GM19463 (cell line): Measurements from ENCODE around the gene PDCD6IP.
"Not testable (repeated sequence)": the region's sequence is repeated elsewhere in the genome, so short reads cannot be mapped to it uniquely, and the experiment has no call there.

ENCODE experiments used
- ATAC-seq: cut with Tn5 transposase; IDR thresholded peaks from one replicate; pipeline ENCODE4 v1.9.1; 2021; ENCODE audit warnings: mild to moderate bottlenecking, moderate library complexity; ENCODE audit not compliant: unreplicated experiment

Gene PDCD6IP, protein sequence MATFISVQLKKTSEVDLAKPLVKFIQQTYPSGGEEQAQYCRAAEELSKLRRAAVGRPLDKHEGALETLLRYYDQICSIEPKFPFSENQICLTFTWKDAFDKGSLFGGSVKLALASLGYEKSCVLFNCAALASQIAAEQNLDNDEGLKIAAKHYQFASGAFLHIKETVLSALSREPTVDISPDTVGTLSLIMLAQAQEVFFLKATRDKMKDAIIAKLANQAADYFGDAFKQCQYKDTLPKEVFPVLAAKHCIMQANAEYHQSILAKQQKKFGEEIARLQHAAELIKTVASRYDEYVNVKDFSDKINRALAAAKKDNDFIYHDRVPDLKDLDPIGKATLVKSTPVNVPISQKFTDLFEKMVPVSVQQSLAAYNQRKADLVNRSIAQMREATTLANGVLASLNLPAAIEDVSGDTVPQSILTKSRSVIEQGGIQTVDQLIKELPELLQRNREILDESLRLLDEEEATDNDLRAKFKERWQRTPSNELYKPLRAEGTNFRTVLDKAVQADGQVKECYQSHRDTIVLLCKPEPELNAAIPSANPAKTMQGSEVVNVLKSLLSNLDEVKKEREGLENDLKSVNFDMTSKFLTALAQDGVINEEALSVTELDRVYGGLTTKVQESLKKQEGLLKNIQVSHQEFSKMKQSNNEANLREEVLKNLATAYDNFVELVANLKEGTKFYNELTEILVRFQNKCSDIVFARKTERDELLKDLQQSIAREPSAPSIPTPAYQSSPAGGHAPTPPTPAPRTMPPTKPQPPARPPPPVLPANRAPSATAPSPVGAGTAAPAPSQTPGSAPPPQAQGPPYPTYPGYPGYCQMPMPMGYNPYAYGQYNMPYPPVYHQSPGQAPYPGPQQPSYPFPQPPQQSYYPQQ

DNA sequence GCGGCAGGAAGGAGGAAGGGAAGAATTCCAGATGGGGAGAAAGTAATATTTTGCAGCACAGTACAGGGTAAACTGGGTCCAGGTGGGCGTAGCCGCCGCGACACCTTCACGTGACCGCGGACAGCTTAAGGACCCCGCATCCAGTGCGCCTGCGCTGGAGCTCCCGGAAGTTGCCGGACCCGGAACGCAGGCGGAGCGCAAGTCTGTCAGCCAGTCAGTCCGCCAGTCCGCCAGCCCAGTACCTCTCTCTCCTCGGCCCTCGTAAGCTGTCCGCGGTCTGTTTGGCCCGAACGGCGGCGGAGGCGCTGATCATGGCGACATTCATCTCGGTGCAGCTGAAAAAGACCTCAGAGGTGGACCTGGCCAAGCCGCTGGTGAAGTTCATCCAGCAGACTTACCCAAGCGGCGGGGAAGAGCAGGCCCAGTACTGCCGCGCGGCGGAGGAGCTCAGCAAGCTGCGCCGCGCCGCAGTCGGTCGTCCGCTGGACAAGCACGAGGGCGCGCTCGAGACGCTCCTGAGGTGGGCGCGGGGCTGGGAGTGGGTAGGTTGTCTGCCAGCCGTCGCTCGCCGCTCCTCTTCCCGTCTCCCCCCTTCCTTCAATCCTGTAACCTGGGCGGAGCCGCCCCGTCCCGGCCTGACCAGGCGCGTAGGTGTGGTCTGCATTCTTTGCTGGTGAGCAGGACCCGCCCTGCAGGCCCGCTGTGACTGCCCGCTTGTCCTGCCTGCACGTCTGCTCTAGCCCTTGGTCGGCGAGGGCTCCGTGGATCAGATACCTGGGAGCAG lies at the start of gene PDCD6IP:
TSS of gene PDCD6IP (plus strand) at position 213 of the 784 bp plus-strand sequence. CDS start at position 312, 99 bp downstream.
- peak; percentile 80 for ATAC-seq

DNA sequence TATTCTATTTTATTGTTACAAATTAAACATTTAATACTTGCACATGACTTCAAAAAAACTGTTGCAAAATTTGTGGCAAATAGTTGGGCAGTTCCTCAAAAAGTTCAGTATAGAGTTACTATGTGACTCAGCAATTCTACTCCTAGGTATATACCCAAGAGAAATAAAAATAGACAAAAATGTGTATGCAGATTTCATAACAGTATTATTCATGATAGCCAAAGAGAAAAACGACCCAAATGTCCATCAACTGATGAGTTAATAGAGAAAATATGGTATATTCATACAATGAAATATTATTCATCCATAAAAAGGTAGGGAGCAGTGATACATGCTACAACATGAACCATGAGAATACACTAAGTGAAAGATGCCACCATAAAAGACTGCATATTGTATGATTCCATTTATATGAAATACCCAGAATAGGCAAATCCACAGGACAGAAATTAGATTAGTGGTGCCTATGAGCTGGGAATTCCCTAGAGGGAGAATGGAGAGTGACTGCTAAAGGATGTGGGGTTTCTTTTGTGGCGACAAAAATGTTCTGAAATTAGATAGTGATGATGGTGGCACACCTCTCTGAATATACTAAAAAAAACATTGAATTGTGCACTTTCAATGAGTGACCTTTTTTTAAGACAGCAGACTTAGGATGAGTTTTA lies 48.8 kb upstream of the PDCD6IP start:
- ATAC-seq: no peak

DNA sequence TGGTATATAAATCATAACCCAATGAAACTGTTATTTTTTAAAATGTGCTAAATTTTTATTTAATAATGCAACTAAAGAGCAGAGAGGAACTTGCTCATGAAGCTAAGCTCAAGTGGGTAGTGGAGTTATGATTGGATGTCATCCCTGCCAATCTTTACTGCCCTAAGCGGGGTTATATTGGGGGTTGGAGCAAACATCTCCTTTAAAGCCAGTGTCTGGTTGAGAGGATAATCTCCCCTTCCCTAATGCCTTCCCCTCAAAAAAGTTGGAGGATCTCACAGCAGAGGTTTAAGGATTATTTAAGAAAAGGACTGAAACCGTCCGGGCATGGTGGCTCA lies 48.2 kb upstream of the PDCD6IP start:
- no peak for ATAC-seq

DNA sequence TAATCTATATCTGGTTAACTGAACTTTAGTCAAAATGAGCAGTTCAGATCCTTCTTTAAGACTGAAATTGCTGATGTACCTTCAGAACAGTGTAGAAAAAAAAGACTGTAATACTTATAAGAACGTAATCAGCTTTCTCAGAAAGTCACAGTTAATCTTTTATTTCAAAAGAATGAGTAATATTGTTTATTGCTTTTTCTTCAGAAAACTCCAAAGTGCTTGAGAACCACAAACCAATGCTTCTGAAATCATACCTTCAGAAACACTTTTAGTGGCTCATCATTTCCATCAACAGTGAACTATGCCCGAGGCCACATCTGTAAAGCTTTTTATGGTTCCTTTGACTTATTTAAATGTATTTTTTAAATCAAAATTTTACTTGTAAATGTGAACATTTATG lies 47.1 kb upstream of the PDCD6IP start:
- ATAC-seq: no peak

DNA sequence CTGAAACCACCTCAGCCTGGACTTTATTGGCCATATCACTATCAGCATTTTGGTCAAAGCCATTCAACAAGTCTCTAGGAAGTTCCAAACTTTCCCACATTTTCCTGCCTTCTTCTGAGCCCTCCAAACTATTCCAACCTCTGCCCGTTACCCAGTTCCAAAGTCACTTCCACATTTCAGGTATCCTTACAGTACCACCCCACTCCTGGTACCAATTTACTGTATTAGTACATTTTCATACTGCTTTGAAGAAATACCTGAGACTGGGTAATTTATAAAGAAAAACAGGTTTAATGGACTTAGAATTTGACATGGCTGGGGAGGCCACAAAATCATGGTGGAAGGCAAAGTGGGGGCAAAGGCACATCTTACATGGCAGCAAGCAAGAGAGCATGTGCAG lies 44.0 kb upstream of the PDCD6IP start:
- ATAC-seq: not testable (repeated sequence)

DNA sequence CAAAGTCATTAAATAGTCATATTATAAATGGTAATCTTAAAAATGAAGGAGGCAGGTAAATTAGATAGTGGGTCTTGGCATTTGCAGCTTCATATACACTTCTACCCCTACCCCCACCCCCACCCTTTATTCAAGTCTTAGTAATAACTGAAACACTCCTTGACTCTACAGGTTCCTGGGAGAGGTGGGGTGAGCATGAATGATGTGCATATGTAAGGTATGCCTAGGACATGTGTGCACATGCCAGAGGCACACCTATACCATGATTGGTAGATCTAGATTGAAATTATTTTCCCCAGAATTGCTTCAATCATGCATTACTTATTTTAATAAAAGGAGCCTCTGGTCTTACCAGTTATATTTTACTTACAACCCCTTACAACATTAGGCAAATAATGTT lies 40.1 kb upstream of the PDCD6IP start:
- no peak for ATAC-seq

DNA sequence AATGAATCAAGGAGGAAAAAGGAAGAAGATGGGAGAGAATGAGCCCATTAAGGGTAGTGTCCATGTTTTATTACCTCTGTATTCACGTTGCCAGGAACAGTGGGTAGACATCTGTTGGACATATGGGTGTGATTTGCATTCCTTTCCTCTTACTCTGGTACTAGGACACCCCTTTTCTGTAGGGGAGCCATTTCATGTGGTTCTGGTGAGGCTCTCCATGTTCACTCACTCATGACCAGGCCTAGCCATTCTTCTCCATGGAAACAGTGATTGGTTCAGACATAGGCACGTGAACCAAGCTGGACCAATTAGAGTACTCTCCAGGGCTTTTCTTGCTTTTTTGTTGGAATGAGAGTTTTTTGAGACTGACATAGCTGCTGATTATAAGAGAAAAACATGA lies 39.6 kb upstream of the PDCD6IP start:
- ATAC-seq: no peak

DNA sequence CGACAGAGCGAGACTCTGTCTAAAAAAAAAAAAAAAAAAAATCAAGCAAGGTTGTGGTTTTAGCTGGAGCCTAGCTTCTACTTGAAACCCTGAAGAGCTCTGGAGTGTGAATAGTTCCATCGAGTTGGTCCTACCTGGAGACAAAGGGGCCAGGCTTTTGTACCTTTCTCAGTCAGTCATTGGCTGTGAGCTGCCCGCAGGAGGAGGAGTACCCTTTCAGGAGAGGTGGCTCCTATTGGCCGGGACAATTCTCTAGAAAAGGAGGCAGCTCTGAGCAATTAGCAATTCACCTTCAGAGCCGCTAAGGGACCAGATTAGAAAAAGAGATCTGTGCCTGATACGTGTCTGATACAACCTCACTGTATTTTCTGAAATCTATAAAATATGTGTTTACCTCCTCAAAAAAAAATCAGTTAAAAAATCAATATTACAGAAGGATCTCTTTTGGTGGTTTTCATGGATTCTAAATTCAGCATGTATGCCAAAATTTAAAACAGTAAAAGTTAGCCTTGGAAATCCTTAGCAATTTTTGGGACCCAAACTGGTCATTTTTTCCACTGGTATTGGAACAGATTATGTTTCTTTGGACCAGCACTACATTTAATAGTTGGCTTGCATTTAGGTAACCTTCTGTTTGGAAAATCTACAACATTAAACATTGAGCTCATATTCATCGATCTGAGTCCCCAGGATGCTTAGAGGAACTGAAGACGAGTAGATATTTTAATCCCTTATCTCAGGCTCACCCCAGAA lies 29.7 kb upstream of the PDCD6IP start:
- no peak for ATAC-seq

DNA sequence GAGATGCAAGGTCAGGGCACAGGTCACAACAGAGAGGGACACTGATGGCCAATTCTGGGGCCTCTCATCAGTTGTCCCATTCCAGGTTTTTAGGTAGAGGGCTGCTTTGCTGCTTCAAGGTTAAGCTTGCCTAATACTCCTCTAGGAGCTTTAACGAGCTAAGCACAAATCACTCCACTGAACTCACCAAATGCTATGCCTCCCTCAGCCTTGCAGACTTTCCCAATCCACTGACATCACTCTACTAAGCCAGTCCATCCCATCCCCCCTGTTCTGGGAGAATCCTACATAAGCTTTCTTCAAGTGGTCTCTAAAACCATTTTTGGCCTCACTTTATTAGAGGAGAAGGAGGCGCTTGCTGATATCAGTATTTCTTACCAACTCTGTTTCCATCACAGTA lies 24.8 kb upstream of the PDCD6IP start:
- no peak for ATAC-seq

DNA sequence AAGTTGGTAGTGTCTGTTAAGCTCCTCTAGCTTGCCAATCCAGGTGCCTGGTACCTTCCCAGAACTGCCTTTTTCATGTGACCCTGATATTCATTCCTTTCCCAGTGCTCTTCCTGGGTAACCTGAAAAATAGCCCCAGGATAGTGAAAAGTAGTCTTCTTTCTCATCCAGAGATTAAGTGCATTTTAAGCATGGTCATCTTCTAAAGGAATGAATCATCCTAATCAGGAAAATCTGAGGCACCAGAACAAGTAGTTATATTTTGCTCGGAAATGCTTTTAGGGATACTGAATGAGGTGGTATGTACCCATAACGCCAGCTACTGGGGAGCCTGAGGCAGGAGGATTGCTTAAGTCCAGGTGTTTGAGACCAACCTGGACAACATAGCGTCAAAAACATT lies 23.1 kb upstream of the PDCD6IP start:
- ATAC-seq: no peak

DNA sequence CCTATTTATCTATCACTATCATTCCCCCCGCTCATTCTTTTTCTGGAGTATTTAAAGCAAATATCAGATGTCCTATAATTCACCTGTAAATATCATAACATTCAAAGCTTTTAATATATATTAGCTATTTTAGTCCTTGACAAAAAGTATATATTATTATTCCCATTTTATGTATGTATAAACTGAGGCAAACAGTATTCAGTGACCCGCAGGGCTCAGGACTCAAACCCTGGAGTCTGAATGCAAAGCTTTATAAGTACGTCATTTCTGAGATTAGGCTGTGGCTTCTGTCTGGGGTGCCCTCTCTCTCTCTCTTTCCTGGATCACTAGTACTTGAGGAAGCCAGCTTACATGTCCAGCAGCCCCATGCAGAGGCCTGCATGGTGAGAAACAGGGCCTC lies 20.4 kb upstream of the PDCD6IP start:
- ATAC-seq: no peak

DNA sequence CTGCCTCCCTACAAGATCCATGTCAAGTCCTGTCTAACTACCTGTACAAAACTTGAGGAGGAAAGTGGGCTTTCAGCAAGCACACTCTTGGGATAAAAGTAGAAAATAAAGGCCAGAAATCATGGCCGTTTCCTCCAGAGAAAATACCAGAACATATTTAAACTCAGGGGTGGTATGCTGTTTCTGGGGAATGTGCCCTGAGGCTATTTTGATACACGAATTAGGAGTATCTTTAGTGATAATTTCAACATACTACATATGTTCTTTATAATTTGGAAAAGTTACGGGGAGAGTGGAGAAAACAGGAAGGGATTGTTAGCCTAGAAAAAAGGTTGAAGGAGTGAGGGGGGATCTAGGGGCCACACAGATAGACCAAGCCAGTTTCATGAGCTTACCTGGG lies 18.7 kb upstream of the PDCD6IP start:
- ATAC-seq: no peak

DNA sequence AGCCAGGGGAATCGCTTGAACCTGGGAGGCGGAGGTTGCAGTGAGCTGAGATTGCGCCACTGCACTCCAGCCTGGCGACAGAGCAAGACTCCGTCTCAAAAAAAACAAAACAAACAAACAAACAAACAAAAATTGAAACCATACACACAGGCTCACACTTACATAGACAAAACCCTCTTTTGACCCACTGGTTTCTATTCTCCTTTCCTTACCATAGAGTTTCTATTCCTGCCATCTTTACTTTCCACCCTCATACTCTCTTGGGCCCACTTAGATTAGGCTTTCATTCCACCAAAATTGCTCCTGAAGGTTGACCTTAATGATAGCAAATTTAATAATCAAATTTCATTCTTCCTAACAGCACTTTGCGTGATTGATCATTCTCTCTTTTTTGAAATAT lies 17.0 kb upstream of the PDCD6IP start:
- not testable (repeated sequence) for ATAC-seq

DNA sequence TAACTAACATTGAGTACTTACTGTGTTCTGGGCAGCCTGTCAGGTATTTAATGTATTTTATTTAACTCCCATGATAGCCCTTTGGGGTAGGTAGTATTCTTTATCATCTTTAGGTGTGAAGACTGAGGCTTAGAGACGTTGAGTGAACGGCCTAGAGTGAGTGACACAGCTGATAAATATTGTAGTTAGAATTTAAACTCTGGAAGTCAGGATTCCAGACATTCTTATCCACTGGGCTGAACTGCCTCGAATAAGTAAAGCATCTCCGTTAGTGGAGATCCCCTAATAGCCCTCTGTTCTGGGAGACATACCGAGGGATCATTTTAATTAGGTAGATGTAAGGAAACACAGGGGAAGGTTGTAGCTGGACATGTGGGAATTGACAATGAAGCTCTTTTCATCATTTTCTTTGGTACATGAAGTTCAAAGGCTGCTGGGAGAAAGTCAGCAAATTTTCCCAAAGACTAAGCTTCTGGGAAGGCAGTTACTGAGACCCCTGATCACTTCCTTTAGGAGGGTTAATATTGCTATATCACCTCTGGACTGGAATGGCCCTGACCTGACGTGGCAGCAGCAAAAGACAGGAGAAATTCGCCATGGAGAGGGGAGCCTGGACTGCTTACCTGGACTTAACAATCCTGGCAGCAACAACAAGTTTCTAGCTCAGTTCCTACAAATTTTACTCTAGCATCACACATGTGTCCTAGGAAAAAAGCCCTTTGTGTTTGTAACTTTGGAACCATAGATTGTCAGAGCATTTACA lies 11.7 kb upstream of the PDCD6IP start:
- no peak for ATAC-seq

DNA sequence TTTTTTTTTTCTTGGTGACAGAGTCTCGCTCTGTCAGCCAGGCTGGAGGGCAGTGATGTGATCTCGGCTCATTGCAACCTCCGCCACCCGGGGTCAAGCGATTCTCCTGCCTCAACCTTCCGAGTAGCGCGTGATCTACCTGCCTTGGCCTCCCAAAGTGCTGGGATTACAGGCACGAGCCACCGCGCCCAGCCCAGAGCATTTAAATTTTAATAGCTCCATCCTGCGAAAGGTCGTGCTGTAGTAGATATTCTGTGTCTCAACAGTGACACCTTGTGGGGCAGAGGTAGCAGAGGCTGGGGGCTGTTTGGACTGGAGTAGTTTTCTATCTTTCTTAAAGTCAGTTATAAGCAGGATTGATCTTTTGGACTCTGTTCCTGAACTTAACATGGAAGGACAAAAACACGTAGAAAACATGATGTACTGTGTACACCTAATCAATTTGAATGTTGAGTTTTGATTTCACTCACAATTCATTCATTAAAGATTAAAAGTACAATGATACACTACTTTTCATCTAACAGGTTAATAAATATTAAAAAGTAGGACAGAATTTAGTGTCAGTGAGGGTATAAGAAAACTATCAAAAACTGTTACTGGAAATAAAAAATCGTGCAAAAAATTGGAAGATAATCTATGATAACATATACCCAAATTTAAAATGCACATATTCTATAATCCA lies 11.0 kb upstream of the PDCD6IP start:
- peak; percentile 83 for ATAC-seq

DNA sequence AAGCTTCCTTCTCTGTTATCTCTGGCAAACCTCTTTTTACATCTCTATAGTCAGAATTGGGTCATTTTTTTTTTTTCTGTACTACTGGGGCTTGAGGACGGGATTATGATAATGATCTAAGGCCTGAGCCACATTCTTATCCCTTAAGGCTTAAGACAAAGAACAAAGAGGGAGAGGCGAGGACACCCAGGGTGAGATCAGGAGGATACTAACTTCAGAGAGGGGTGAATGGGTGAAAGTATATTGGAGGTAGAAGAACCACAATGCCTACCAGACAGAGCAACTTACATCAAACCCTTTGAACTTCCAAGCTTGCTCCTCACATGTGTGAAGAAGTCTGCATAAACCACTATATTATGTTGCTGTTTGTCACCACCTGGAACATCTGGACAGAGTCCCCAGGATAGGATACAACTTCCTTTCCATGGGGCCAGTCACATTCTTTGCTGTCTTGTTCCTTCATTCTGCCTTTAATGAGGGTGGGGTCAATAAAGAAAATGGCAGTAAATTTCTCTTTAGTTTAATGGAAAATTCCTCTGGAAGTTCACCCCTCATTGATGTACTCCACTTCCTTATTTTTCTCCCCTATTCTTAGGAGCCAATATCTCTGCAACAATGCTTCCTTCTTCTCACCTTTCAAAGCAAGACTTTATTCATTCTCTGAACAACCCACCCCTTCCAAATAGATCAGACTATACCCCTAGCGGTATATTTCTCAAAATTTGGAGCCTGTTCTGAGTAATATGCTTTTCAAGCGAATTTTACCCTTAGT lies 9.1 kb upstream of the PDCD6IP start:
- ATAC-seq: no peak

DNA sequence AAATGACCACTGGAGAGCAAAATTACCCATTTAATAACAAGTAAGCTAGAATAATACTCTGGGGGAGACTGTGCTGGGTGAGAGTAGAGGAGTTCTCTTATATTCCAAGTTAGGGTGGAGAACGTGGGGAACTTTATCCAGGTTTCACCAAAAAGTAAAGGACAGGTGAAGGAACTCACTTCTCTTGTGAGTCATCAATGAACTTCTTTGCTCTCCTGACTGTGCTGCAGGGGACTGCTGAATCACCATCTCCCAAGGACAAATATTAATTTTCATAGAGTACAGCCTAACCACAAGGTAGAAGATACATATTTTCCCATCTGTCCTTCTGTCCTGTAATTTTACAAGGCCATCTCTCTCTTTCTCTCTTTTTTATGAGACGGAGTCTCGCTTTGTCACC lies 8.3 kb upstream of the PDCD6IP start:
- ATAC-seq: no peak
